Activated CD8-positive, alpha-beta T cell treated with anti-CD3 and anti-CD28 coated beads for 36 hours (primary cell): ENCODE results near the gene SCT. TPM values are rescaled to one million over a fixed set of nuclear protein-coding genes. Genes with fewer than 3 reads are reported as not detected.
A peak's percentile ranks its signal among the peaks of the same experiment; 100 is the strongest.

Experiments
- ATAC-seq: fragments of 200-7000 bp; cut with Tn5 transposase; one replicate; pipeline ENCODE4 v1.10.0; 2021; ENCODE audit warnings: mild to moderate bottlenecking, moderate library complexity
- CTCF ChIA-PET: fragments of 350-600 bp; sonication (Branson Sonifier 250); formaldehyde crosslinking; loops from one replicate; lab custom pipeline; 2021; ENCODE audit warnings: antibody characterized with exemption; lab: Charles Lee
- POLR2A ChIA-PET: fragments of 350-600 bp; sonication (Branson Sonifier 250); formaldehyde crosslinking; loops from one replicate; lab custom pipeline; 2021; ENCODE audit warnings: antibody characterized with exemption; lab: Charles Lee
- DNase-seq: peaks from one replicate; pipeline ENCODE4 v3.0.0-alpha.2; 2020
- H3K27ac Mint-ChIP-seq: one replicate; pipeline ENCODE4 v1.8.0; 2021; ENCODE audit warnings: mild to moderate bottlenecking, mixed read lengths
- H3K27me3 Mint-ChIP-seq: one replicate; pipeline ENCODE4 v1.8.0; 2021; ENCODE audit warnings: mixed read lengths
- H3K36me3 Mint-ChIP-seq: one replicate; pipeline ENCODE4 v1.8.0; 2021; ENCODE audit warnings: low read depth, mixed read lengths
- H3K4me1 Mint-ChIP-seq: one replicate; pipeline ENCODE4 v1.8.0; 2021; ENCODE audit warnings: low read depth, mixed read lengths
- H3K4me3 Mint-ChIP-seq: one replicate; pipeline ENCODE4 v1.8.0; 2021; ENCODE audit warnings: mild to moderate bottlenecking, moderate library complexity, mixed read lengths
- H3K9me3 Mint-ChIP-seq: one replicate; pipeline ENCODE4 v1.8.0; 2021; ENCODE audit warnings: mixed read lengths
- intact Hi-C: fragments of 100-400 bp; cut with micrococcal nuclease; formaldehyde crosslinking; loops from one replicate; pipeline ENCODE4 v1.10.0; 2022
- total RNA-seq, 2 experiments: library from RNA; stranded (reverse); gene quantifications; one replicate each; pipeline ENCODE4 v1.2.3, GENCODE V29; 2021
- TF ChIP-seq, protein P1 (sequence below): fragments of 200-600 bp; IDR thresholded peaks from one replicate; pipeline ENCODE4 v1.8.0; 2022; ENCODE audit warnings: antibody characterized with exemption, mild to moderate bottlenecking

The SCT gene
- total RNA-seq, 2 experiments from 2014 or later, result not detected

DNA sequence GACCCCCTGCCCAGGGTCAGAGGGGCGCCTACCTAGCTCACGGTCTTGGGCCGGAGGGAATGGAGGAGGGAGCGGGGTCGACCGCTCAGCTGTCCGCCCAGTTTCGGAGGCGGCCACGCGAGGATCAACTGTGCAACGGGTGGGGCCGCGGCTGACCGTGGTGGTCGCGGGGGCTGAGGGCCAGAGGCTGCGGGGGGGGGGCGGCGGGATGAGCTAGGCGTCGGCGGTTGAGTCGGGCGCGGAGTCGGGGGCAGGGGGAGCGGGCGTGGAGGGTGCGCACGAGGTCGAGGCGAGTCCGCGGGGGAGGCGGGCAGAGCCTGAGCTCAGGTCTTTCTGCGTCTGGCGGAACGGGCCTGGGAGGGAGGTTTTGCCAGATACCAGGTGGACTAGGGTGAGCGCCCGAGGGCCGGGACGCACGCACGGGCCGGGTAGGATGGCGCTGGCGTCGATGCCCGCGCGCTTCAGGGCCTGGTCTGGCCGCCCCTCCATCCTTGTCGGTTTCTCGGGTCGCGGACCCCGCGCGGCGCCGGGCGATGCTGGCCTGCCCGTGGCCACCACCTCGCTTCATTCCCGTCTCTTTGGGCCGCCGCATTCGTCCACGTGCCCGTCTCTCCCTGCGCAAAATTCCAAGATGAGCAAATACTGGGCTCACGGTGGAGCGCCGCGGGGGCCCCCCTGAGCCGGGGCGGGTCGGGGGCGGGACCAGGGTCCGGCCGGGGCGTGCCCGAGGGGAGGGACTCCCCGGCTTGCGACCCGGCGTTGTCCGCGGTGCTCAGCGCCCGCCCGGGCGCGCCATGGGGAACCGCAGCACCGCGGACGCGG lies 9.7 kb upstream of the SCT start, which contains the start of gene DRD4:
DRD4 (plus strand) TSS at position 759 of the 822 bp plus-strand sequence; CDS start at position 795, 36 bp downstream.
- TF ChIP-seq, protein P1, sequence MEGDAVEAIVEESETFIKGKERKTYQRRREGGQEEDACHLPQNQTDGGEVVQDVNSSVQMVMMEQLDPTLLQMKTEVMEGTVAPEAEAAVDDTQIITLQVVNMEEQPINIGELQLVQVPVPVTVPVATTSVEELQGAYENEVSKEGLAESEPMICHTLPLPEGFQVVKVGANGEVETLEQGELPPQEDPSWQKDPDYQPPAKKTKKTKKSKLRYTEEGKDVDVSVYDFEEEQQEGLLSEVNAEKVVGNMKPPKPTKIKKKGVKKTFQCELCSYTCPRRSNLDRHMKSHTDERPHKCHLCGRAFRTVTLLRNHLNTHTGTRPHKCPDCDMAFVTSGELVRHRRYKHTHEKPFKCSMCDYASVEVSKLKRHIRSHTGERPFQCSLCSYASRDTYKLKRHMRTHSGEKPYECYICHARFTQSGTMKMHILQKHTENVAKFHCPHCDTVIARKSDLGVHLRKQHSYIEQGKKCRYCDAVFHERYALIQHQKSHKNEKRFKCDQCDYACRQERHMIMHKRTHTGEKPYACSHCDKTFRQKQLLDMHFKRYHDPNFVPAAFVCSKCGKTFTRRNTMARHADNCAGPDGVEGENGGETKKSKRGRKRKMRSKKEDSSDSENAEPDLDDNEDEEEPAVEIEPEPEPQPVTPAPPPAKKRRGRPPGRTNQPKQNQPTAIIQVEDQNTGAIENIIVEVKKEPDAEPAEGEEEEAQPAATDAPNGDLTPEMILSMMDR, result no peak
- ATAC-seq (peak; percentile 11), DNase-seq (no peak)
- Mint-ChIP-seq H3K4me1 (peaks cover 17% of the 10 kb centered on the region), H3K36me3 (peaks cover 2% of the 10 kb centered on the region), H3K27ac (no peak within 1 kb of the TSS), H3K9me3 (no peaks in the 10 kb centered on the region), H3K27me3 (peaks cover 31% of the 10 kb centered on the region), H3K4me3 (peak within 1 kb of the TSS; percentile 7)
- POLR2A ChIA-PET, result interaction anchor here (0.6 to 0.7 kb wide), 2 partner anchors 69 to 139 kb away, joined by 3 read pairs; no protein-coding TSS in a partner anchor
- intact Hi-C loops, result no loop called here
- CTCF ChIA-PET, result no interaction called here

DNA sequence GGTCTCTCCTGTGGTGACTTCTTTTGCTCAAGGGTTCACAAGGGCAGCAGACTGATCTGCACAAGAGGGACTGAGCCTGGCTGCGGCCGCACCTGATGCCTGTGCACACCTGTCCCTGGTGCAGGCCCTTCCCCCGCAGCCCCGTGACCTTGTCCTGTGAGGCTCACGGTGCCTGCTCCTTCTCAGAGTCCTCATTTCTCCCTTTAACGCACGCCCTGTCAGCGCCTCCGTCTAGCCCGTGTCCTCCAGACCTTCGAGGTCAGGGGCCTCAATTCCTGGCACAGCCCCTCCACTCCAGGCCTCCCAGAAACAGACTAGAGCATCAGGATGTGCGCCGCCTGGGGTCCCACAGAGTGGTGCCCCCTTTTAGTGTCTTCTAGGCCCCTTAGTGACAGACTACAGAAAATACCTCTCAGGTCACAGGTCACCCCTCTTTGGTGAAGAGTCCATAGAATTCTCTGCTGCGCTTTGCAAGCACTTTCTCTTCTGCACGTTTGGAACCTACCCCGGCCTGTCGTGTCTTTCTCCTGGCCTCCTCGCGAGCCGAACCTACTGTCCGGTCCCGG lies 9.0 kb upstream of the SCT start:
- no peak overlapping the region for H3K4me3 Mint-ChIP-seq
- H3K4me1 Mint-ChIP-seq, result peaks cover 17% of the 10 kb centered on the region
- POLR2A ChIA-PET, result interaction anchor here (0.6 to 0.7 kb wide), 2 partner anchors 68 to 139 kb away, joined by 3 read pairs; no protein-coding TSS in a partner anchor

DNA sequence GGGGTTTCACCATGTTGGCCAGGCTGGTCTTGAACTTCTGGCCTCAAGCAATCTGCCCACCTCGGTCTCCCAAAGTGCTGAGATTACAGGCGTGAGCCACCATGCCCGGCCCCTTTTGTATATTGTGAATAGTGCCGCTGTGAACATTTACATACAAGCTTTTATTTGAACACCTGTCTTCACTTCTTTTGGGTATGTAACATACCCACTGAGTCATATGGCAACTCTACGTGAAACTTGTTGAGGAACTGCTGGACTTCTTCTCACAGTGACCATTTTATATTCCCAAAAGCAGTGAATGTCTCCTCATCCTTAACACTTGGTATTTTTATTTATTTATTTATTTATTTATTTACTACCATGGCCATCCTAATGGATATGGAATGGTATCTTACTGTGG lies 3.9 kb upstream of the SCT start:
- H3K27ac Mint-ChIP-seq, result no peak overlapping the region
- ChIA-PET POLR2A (interaction anchor here (1.3 kb wide), 1 partner anchor 19 kb away, joined by 3 read pairs; no protein-coding TSS in a partner anchor), CTCF (no interaction called here)
- ATAC-seq, result no peak
- peaks cover 2% of the 10 kb centered on the region for H3K36me3 Mint-ChIP-seq
- TF ChIP-seq, protein P1, result no peak
- no peak overlapping the region for H3K4me3 Mint-ChIP-seq
- DNase-seq, result no peak
- peaks cover 22% of the 10 kb centered on the region for H3K4me1 Mint-ChIP-seq
- intact Hi-C loops, result no loop called here
- peaks cover 25% of the 10 kb centered on the region for H3K27me3 Mint-ChIP-seq
- no peaks in the 10 kb centered on the region for H3K9me3 Mint-ChIP-seq

More for the DNA sequence above, 9.0 kb upstream of the SCT start:
- no peak for ATAC-seq
- CTCF ChIA-PET, result no interaction called here
- intact Hi-C loops, result no loop called here
- no peak for DNase-seq
- Mint-ChIP-seq H3K9me3 (no peaks in the 10 kb centered on the region), H3K27me3 (peaks cover 31% of the 10 kb centered on the region), H3K27ac (no peak overlapping the region), H3K36me3 (peaks cover 2% of the 10 kb centered on the region)
- TF ChIP-seq, protein P1, result no peak

DNA sequence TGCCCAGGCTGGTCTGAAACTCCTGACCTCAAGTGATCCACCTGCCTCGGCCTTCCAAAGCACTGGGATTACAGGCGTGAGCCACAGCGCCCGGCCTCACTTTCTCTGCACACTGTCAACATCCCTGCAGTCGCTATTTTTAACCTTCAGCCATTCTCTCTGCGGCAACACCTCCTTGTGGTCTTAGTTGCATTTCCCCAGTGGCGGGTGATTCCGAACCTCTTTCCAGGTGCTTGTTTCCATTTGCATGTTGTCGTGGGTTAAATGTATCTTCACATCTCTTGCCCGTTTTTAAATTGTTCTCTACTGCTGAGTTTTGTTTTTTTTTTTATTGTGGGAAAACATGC lies 2.2 kb upstream of the SCT start:
- peaks cover 22% of the 10 kb centered on the region for H3K4me1 Mint-ChIP-seq
- H3K4me3 Mint-ChIP-seq, result peak overlapping the region; percentile 33
- peak; percentile 49 for ATAC-seq
- CTCF ChIA-PET, result no interaction called here
- H3K9me3 Mint-ChIP-seq, result no peaks in the 10 kb centered on the region
- POLR2A ChIA-PET, result no interaction called here
- peaks cover 21% of the 10 kb centered on the region for H3K27me3 Mint-ChIP-seq
- intact Hi-C loops, result no loop called here
- H3K27ac Mint-ChIP-seq, result peak overlapping the region; percentile 60
- peak; percentile 49 for DNase-seq
- peaks cover 2% of the 10 kb centered on the region for H3K36me3 Mint-ChIP-seq
- TF ChIP-seq, protein P1, result no peak

DNA sequence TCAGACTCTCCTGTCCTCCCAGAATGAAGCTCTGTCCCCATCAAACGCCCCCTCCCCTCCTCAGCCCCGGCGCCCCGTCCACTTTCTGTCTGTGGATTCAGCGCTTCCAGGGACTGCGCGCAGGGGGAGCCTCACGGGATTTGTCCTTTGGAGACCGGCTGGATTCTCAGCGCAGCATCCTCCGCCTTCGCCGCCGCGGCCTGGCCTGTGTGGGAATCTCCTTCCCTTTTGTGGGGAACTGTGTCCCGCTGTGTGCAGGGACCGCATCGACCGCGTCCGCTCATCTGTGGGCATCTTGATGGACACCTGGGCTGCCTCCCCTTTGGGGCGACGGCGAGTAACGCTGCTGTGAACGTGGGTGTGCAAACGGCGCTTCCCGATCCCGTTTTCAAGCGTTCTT lies 1.1 kb upstream of the SCT start:
- ChIA-PET CTCF (no interaction called here), POLR2A (interaction anchor here (1.5 kb wide), 1 partner anchor 12 kb away, joined by 4 read pairs; the partner anchor contains the start of gene IRF7)
- Mint-ChIP-seq H3K27me3 (peaks cover 21% of the 10 kb centered on the region), H3K9me3 (no peaks in the 10 kb centered on the region), H3K27ac (peak overlapping the region; percentile 14), H3K4me3 (peak overlapping the region; percentile 15), H3K4me1 (peaks cover 22% of the 10 kb centered on the region), H3K36me3 (peaks cover 2% of the 10 kb centered on the region)
- DNase-seq (no peak), ATAC-seq (no peak)
- intact Hi-C loops, result no loop called here
- TF ChIP-seq, protein P1, result no peak
